SIG-M5 treated with dmso at 0.1 percent for 504 hours (cell line): Measurements from ENCODE around the gene ADAMTSL1.

ENCODE experiments used
- DNase-seq: peaks from one replicate; lab custom pipeline; 2025; ENCODE audit not compliant: unreplicated experiment; lab: John Stamatoyannopoulos, UW

Gene ADAMTSL1

DNA sequence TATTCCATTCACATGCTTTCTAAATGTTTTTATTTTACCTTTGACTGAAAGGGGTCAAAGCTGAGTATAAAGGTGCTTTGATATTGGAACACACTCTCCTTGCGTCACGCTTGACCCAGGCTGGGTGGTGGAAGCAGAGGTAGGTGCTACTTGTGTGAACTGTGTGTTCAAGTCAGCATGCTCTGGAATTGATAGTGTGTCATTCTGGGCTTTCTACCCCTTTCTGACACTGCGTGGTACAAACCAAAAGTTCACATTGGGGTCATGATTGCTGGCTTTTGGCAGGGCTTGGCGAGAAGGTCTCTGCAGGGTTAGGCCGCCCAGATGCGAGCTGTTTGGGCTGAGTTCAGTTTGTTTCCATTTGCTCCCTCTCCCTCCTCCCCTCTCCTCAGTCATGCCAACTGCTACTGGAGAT is 131.8 kb downstream of the ADAMTSL1 start:
- no peak for DNase-seq

DNA sequence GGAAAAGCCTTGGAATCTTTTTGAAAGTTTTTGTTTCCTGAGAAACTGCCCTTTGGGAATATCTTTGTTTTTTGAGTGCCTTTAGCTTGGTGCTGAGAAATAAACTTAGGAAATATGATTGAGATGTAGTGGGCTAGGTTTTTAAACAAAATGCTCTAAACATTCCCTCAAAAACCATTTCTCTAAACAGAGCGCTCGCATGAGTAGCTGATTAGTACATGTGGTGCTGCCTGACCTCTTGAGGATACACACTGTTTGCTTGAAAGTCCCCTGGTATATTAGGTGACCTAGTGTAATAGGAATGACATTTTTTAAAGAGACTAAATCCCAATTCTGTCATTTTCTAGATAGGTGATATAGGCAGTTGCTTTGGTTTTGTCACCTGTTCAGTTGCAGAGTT is 132.3 kb downstream of the ADAMTSL1 start:
- DNase-seq: no peak

DNA sequence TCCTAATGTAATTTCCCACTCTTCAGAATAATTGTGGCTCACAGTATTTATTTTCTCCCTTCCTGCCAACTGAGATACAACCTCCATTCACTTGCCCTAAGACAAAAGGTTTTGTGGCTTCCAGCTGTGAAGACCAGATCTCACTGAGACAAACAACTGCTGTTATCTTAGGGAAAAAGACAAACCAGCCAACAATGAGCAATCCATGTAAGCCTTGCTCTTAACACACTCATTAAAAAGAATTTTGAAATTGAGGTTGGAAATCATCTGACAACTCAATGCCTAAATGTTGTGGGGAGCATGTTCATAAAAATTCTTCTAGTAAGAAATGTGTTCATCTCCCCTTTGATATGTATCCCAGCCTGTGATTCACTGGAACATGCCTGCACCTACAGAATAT is 132.9 kb downstream of the ADAMTSL1 start:
- no peak for DNase-seq

DNA sequence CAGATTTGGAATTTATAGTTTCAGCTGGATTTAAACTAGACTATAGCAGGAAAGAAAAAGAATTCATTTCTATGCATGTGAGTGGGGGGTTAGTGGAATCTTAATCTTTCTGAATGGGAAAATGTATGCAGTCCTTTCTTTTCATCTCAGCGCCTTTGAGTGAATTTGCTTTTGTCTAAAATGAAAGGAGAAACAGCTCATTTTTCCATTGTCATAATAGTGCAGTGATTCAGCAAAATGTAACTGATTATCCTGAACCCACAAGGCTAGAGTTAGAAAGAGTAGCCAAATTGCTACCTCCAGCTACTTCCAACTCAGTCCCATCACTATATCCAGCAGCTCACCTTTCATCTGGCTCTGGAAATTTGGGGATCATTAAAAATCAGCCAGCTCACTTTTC is 134.4 kb downstream of the ADAMTSL1 start:
- DNase-seq: no peak

DNA sequence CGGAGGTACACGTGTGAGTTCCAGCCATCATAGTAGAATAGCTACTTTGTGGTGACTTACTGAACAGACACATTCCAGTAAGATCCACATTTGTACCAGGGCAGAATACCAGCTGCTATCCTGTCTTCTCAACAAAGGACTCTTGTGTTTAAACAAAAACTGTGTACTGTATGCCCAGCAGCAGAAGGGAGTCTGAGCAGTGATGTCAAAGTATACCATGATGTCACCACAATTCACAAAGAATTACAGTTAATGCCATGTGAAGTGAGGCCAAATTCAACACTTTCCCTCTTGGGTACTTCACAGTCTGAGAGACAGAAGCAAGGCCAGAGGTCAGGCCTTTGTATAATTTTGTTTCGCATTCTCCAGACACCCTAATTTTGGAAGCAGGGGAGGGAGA is 137.0 kb downstream of the ADAMTSL1 start:
- no peak for DNase-seq

DNA sequence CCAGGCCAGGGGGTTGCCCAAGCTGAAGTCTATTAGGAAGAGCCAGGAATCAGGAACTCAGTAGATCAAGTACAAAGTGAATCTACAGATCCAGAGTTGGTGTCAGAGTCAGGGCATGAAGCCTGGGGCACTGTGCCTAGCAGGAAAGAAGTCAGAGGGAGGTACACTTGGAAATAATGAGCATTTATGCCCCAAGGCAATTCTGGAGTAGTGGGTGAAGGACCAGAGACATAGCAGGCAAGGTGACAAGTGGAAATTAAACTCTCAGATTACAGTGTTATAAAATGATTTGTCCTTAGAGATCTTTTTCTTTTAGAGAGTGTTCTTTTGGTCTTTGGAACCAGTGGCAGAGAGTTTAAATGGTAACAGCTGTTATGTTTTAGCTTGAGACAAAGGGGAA is 138.0 kb downstream of the ADAMTSL1 start:
- no peak for DNase-seq

DNA sequence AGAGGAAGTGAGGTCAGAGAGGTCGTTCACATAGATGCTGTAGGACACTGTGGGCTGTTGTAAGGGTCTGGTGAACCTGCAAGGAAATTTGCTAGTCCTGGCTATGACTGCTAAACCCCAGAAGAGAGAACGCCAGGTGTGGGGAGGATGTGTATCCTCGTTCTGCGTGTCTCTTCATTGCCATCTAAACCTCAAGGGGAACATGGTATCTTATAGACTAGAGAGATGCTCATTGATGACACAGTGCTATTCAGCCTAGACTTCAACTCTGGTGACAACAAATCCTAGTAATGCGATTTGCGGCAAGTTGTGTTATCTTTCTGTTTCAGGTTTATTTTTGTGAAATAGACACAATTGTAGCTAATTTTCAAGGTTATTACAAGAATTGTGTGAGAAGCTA is 140.2 kb downstream of the ADAMTSL1 start:
- no peak for DNase-seq

DNA sequence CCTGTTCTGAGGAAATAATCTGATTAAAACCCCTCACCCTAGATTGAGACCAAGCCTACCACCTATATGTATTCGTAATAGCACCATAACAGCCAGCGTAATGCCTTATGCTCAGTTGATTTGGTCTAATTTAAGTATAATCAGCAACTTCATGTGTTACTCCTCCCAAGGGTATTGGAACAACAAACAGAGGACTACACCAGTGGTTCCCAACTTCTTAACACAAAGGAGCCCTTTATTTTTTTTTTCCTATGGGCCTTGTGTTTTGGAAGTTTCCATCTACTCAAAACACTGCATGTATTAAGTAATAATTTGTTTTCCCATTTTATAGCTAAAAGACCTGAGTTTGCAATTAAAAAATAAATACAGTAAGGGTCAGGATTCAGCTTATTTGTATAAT is 140.7 kb downstream of the ADAMTSL1 start:
- no peak for DNase-seq

DNA sequence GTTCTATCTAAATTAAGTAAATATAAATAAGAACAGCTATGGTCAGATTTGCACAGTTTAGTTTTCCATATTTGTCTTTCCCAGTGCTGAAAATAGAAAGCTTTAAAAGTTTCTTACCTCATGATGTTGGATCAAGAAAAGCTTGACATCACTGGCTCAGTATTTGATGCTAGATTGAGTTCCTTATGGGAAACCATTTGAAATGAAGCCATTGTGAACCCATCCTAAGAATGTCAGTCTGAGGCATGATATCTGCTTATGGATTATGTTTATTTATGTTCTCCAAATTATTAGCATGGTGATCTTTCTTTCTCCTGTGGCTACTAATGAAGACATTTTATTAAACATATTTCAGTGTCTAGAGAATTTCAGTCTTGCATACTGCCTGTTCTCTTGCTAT is 143.0 kb downstream of the ADAMTSL1 start:
- DNase-seq: no peak

DNA sequence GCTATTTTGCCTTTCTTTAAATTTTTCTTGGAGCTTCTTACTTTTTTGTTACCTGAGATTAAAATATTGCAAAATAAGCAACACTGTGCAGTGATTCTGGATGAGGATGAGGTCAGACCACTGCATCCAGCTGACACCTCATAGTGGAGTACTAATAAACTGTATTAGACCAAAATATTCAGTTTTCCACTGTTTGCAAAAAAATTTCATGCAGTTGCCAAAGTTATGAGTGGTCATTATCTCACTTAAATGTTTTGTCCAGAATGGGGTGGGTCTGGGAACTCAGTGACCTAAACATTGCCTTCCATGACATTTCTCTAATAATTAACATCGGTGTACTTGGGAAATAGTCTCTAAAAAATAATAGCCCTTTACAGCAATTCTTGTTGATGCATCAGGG is 143.8 kb downstream of the ADAMTSL1 start:
- DNase-seq: no peak

DNA sequence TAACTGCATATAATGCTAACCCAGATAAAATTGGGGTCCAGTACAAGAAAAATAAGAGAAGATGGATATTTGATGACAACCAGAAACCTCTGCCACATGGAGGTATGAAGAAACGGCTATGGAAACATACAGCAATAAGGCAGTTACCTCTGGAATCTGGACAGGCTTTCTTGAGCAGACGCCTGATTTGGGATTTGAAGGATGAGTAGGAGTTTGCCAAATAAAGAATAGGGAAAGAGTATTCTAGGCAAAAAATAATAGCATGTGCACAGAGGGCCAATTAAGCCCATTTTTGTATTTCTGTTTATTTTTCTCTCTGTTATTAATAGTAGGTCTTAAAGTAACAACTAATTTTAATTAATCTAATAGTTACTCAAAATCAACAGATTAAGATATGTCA is 144.9 kb downstream of the ADAMTSL1 start:
- no peak for DNase-seq

DNA sequence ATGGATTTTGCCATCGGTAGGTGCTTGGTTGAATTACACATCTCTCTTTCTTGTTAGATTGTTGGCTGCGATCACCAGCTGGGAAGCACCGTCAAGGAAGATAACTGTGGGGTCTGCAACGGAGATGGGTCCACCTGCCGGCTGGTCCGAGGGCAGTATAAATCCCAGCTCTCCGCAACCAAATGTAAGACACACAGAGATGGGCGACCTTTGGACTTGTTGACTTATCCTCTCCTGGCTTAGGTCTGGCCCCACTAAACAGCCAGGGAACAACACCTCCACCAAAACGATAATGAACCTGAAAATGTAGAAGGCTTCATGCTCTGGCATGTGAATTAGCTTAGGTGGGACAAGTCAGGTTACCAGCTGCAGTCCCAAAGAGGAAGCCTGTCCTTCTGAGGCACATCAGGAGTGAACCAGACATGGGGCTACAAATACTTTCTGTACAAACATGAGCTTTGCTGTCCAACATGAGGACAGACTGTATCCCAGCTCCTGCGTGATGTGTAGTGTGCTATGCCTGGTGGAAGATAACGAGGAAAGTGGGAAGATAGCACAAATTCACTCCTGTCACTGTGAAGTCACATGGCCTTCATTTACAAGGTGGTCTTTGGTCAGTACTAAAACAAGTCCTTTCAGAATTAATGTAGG is 148.4 kb downstream of the ADAMTSL1 start:
- no peak for DNase-seq

DNA sequence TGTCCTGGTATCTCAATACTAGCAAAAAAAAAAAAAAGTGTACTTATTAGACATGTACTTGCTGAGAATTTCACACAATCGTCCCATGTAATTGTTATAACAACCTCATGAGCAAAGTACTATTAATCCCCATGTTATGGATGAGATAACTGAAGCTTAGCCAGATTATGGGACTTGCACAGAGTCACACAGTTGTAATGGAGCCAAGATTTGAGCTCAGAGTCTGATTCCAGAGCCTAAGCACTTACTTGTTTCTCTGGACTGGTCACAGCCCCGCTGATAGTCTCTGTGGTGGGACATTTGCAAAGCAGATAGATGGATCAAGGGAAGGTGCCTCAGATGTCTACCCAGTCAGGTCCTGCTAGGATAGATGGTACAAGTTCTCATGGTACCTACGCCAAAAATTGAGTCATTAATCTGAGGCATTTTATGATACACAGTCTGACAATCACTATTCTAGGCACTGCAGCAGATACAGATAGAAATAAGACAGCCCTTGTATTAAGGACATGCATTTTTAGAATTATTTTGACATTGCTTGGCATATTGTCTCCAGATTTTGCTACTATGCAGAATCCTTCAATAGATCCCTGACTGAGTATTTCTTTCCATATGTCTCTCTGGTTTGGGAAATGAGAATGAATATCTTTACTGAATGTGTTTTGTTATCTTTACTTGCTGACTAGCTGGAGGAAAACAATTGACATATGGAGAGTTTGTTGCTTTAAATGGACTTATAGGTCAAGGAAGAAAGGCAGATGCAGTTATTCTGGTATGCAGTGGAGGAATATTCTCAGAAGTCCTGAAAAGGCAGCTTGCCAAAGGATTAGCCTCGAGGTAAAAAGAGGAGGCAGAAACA is 149.5 kb downstream of the ADAMTSL1 start:
- no peak for DNase-seq

DNA sequence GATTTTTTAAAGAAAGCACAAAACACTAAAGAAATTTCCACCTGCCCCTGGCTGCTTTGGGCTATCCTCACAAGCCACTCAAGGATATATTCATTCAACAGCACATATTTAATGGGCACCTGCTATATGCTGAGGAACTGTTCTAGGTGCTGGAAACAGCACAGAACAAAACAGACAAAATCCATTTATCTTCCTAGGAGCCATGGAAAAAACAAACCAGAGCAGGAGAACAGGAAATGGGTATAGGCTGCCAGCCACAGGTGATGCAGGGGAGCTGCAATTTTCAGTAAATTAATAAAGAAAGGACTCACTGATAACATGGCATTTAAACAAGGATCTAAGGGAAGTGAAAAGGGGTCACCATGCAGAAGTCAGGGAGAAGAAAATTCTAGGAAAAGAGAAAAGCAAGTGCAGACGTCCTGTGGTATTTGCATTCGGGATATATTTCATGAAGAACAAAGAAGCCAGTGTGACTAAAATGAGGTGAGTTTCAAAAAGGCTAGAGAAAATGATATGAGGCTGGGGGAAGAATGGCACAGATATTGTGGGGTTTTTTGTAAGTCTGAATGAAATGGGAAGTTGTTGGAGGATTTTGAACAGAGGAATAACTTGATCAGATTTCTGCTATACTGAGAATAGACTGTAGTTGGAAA is 152.2 kb downstream of the ADAMTSL1 start:
- no peak for DNase-seq

DNA sequence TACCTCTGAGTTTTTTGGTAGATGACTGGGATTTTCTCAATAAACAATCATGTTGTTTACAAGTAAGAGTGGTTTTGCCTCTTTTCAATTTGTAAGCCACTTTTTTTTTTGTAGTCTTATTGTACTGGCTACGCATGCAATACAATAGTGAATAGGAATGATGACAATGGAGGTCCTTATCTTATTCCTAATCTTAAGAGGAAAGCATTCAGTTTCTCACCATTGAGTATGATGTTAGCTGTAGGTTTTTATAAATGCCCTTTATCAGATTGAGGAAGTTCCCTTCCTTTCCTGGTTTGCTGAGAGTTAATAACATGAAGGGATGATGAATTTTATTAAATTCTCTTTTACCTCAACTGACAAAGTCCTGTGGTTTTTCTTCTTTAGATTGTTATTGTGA is 155.2 kb downstream of the ADAMTSL1 start:
- no peak for DNase-seq

DNA sequence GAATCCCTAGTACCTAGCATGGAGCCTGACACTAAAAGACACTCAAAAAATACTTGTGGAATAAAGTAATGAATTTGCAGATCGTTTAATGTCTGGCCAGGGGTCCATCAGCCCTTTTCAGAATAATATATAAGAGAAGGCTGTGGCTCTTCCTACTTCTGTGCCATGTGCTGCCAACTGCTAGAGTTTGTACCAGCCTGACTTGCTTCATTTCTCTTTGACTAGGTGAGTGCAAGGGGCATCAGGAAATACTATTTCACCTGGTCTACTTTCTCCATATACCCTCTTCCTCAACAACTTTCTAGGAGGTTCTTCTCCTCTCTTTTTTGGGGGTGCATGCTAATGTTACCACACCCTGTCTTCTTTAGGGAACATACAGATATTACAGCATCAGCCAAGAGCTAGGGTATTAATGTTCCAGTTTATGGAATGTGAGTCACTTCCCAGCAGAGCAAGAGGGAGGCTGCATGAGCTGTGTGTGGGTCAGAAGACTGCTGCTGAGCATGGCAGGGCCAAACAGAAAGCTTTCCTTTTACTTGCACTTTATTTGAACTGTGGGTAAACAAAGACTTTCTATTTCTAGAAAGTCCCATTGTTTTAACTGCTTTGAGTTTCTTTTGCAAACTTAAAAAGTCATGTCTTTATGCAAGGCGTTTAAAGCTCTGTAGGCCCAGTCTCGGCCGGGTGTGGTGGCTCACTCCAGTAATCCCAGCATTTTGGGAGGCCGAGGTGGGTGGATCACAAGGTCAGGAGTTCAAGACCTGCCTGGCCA is 158.9 kb downstream of the ADAMTSL1 start:
- DNase-seq: no peak

DNA sequence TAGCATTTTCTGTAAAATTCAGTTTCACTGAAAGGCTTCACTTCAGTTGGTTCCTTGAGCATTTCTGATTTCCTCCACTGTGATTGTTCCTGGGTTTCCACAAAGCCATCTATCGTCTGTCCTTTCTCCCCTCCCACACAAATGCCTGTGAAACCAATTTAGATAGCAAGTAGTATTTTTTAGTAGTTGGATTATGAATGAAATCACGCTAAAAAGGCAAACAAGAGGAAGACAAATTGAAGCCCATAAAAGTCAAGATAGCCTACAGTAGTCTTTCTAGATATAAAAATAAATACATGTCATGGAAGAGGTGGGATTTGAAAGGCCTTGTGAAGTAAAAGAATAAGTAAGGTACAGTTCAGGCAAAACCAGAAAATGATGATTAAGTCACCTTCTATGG is 162.8 kb downstream of the ADAMTSL1 start:
- DNase-seq: no peak

DNA sequence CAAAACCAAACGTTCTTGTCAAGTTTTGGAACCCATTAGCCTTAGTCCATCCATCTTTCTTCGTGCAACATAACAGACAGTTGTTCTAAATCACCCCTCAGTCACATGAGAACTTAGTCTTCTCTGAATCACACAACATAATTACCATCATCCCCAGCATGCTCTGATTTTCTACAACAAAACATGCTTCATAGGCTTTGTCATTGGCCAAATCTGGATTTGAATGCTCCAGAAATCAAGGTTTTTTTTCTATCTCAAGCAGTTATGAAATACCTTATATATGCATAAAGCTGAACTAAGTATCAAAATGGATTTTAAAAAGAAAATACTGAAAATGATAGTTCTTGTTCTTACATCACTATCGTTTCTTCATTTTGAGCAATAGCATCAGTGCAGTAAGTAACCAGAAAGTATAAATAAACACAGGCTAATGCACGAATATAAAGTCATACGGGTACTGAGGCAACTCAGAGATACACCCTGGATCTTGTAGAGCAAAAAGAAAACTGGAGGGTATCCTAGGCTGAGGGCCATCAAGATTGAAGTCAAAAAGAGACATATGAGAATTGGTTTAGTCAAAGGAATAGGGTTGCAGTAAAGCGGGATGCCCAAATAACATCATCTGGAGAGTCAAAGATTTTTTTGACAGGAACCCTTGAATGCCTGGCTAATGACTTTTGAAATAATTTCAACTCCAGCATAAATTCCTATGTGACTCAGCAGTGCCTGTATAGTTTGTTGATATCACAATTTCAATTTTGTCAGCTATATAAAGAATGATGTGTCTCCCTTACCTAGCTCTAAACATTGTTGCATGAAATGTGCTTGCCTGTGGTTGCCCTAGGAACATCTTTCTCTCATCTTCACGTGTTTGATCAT is 164.7 kb downstream of the ADAMTSL1 start:
- DNase-seq: no peak

DNA sequence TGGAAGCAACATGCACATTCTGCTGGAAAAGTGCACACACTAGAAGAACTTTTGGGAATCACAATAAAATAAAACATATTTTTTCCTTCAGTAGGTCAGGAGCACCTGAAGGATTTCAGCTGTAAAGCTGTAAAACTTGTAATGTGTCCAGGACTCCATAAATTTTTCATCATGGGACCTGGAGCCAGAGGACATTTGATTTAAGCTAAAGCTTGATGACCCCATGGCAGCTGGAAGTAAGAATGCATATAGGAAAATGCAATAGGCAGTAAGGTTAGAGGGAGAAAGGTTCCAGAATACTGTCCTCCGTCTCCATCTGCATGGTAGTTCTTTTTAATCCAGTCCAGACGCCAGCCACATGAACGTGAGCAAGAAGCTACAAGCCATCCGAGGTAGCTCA is 166.0 kb downstream of the ADAMTSL1 start:
- no peak for DNase-seq
